SK-N-SH (cell line): Measurements from ENCODE around the gene NECAB2. TPM values are rescaled to one million over a fixed set of nuclear protein-coding genes. Genes with fewer than 3 reads are reported as not detected.

Experiments
- CTCF ChIA-PET: fragments of 300-600, 350-600 bp; formaldehyde crosslinking; extraction: SDS; loops from one replicate; lab custom pipeline; 2021; lab: Yijun Ruan, JAX
- POLR2A ChIA-PET: fragments of 350-600 bp; sonication (Branson Sonifier 250); formaldehyde crosslinking; extraction: SDS; loops from one replicate; lab custom pipeline; 2020; ENCODE audit warnings: antibody characterized with exemption, inconsistent platforms; lab: Yijun Ruan, JAX
- DNase-seq: peaks from one replicate; pipeline ENCODE4 v3.0.0; 2012
- H2AFZ ChIP-seq: fragments of 200-600 bp; sonication (generic); 2 replicates; pipeline ENCODE4 v1.8.1; 2016; ENCODE audit warnings: antibody characterized with exemption, mild to moderate bottlenecking, low read depth
- H3F3A ChIP-seq: fragments of 200-600 bp; sonication (generic); replicated peaks from 2 replicates; pipeline ENCODE3; 2016; ENCODE audit warnings: antibody characterized with exemption, mild to moderate bottlenecking; ENCODE audit not compliant: insufficient read depth
- H3K27ac ChIP-seq, 2 experiments: fragments of 200-500 bp in 1 of 2; fragments of 200-600 bp in 1 of 2; sonication (Bioruptor generic) in 1 of 2; sonication (generic), shearing (Covaris generic) in 1 of 2; 2 replicates each; pipeline versions ENCODE4 v1.5.1 to v1.6.1; 2014 to 2016; ENCODE audit warnings: low read depth in 2 of 2, inconsistent platforms in 1 of 2, low read length in 1 of 2, mild to moderate bottlenecking in 1 of 2, mixed read lengths in 1 of 2
- H3K27me3 ChIP-seq: fragments of 200-600 bp; sonication (generic), shearing (Covaris generic); 2 replicates; pipeline ENCODE4 v1.6.1; 2016; ENCODE audit warnings: mixed run types; ENCODE audit not compliant: insufficient read depth
- H3K36me3 ChIP-seq, 2 experiments: fragments of 200-500 bp in 1 of 2; fragments of 200-600 bp in 1 of 2; sonication (Bioruptor generic) in 1 of 2; sonication (generic) in 1 of 2; replicated peaks in 1 of 2; 2 replicates each; pipeline versions ENCODE3 to v1.5.1; 2014 to 2016; ENCODE audit warnings: low read length in 1 of 2, mild to moderate bottlenecking in 1 of 2; ENCODE audit not compliant: insufficient read depth in 2 of 2, control insufficient read depth in 1 of 2
- H3K4me1 ChIP-seq, 2 experiments: fragments of 200-500 bp in 1 of 2; fragments of 200-600 bp in 1 of 2; sonication (Bioruptor generic) in 1 of 2; sonication (generic), shearing (Covaris generic) in 1 of 2; 2 replicates each; pipeline versions ENCODE4 v1.5.1 to v1.6.1; 2014 to 2016; ENCODE audit warnings: low read depth in 1 of 2, low read length in 1 of 2, mixed run types in 1 of 2; ENCODE audit not compliant: insufficient read depth in 2 of 2, control insufficient read depth in 1 of 2
- H3K4me2 ChIP-seq: fragments of 200-600 bp; sonication (generic), shearing (Covaris generic); 2 replicates; pipeline ENCODE4 v1.6.1; 2017; ENCODE audit warnings: mixed run types
- H3K4me3 ChIP-seq, 2 experiments: fragments of 200-500 bp in 1 of 2; fragments of 200-600 bp in 1 of 2; sonication (Bioruptor generic) in 1 of 2; sonication (generic), shearing (Covaris generic) in 1 of 2; 2 replicates each; pipeline versions ENCODE4 v1.5.1 to v1.8.1; 2014 to 2016; ENCODE audit warnings: low read depth in 2 of 2, inconsistent platforms in 1 of 2, low read length in 1 of 2, mild to moderate bottlenecking in 1 of 2, mixed read lengths in 1 of 2, moderate library complexity in 1 of 2
- H3K79me2 ChIP-seq: fragments of 200-600 bp; sonication (generic); 2 replicates; pipeline ENCODE4 v1.8.1; 2017; ENCODE audit warnings: mild to moderate bottlenecking; ENCODE audit not compliant: insufficient read depth
- H3K9ac ChIP-seq: fragments of 200-600 bp; sonication (generic); 2 replicates; pipeline ENCODE4 v1.6.1; 2017; ENCODE audit warnings: mixed run types
- H3K9me2 ChIP-seq: fragments of 200-600 bp; sonication (generic); 2 replicates; pipeline ENCODE4 v1.6.1; 2017; ENCODE audit warnings: mixed run types
- H3K9me3 ChIP-seq: fragments of 200-600 bp; sonication (generic); 2 replicates; pipeline ENCODE4 v1.6.1; 2017; ENCODE audit warnings: mixed run types, mild to moderate bottlenecking, moderate library complexity
- H4K20me1 ChIP-seq: fragments of 200-600 bp; sonication (generic); 2 replicates; pipeline ENCODE4 v1.6.1; 2017; ENCODE audit warnings: mild to moderate bottlenecking, mixed run types; ENCODE audit not compliant: insufficient read depth
- FOXJ3 ChIP-seq: sonication (generic); formaldehyde crosslinking; IDR thresholded peaks from 2 replicates; pipeline ENCODE4 v1.5.1; 2020; ENCODE audit warnings: mild to moderate bottlenecking, missing genetic modification reagents
- JUND ChIP-seq: IDR thresholded peaks from 2 replicates; pipeline ENCODE4 v1.4.0; 2012
- NFIC ChIP-seq: IDR thresholded peaks from 2 replicates; pipeline ENCODE4 v1.4.0; 2012; ENCODE audit warnings: borderline replicate concordance
- POLR2AphosphoS5 ChIP-seq: IDR thresholded peaks from 2 replicates; pipeline ENCODE4 v1.6.1; 2012; ENCODE audit warnings: low read depth, low read length
- RXRA ChIP-seq: IDR thresholded peaks from 2 replicates; pipeline ENCODE4 v1.4.0; 2012; ENCODE audit warnings: low read depth, mild to moderate bottlenecking, borderline replicate concordance
- SIN3A ChIP-seq: IDR thresholded peaks from 2 replicates; pipeline ENCODE4 v1.6.1; 2012; ENCODE audit warnings: low read depth, mild to moderate bottlenecking, low read length, moderate library complexity, borderline replicate concordance
- SMC3 ChIP-seq: IDR thresholded peaks from 2 replicates; pipeline ENCODE4 v1.6.1; 2012; ENCODE audit warnings: low read depth, low read length, improper control_type of control experiment
- TCF12 ChIP-seq: IDR thresholded peaks from 2 replicates; pipeline ENCODE4 v1.4.0; 2012
- TEAD4 ChIP-seq: IDR thresholded peaks from 2 replicates; pipeline ENCODE4 v1.4.0; 2012; ENCODE audit warnings: mild to moderate bottlenecking, borderline replicate concordance; ENCODE audit not compliant: insufficient read depth
- WGBS: methylation state at CpG from one replicate; pipeline ENCODE4 v1.1.6; 2017; ENCODE audit warnings: low lambda C conversion rate; 5-methylcytosine and 5-hydroxymethylcytosine counted together
- polyA plus RNA-seq, 3 experiments: library from polyadenylated mRNA; depleted of rRNA; stranded (reverse); fragments of >200 nt; gene quantifications; 2 replicates each; pipeline ENCODE4 v1.2.3, GENCODE V29; 2012
- TF ChIP-seq, protein P1 (sequence below): IDR thresholded peaks from 2 replicates; pipeline ENCODE4 v1.4.0; 2012; ENCODE audit warnings: low read depth, borderline replicate concordance
- TF ChIP-seq, protein P2 (sequence below): IDR thresholded peaks from 2 replicates; pipeline ENCODE4 v1.4.0; 2012; ENCODE audit warnings: low read depth
- TF ChIP-seq, protein P3 (sequence below): fragments of 150-350 bp; IDR thresholded peaks from 2 replicates; pipeline ENCODE4 v1.6.1; 2016; ENCODE audit warnings: mild to moderate bottlenecking, low read depth, low read length
- TF ChIP-seq, protein P4 (sequence below): IDR thresholded peaks from 2 replicates; pipeline ENCODE4 v1.4.0; 2012; ENCODE audit warnings: low read depth, borderline replicate concordance

The NECAB2 gene
- polyA plus RNA-seq, 1 of the 3 experiments (the other 2 are of a cell fraction): 0.58 TPM

DNA sequence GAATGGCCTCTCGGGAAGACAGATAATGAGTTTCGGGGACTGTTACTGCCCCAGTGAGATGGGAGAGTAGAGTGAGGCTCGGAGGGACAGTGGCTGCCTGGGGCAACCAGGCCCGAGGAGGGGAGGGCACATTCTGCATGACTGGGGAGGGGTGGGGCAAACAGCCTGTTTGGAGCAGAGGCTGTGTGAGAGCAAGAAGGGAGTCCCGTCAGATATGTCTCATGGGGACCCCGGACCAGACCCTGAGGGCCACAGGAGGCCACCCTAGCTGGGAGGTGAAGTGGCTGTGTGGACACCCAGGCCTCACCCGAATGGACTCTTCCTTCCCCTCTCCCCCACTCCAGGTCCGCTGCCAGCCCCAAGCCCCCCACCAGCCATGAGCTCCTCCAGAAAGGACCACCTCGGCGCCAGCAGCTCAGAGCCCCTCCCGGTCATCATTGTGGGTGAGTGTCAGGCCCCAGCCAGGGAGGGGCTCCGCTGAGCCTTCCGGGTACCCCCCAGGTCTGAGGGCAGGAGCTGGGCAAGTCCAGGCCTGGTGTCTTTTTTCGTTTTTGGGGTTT lies 10.7 kb upstream of the NECAB2 start:
- Histone ChIP-seq H3K9ac (no peak overlapping the region), H2AFZ (no peak overlapping the region), H3K27ac (no peak overlapping the region), H4K20me1 (peaks cover 11% of the 10 kb centered on the region; the same call in 1 of the 2 replicates), H3K9me3 (no peaks in the 10 kb centered on the region), H3K79me2 (no peaks in the 10 kb centered on the region), H3K36me3 (peaks cover 4 to 9% of the 10 kb centered on the region in 2 experiments), H3K4me2 (no peak overlapping the region), H3K4me1 (peaks cover 9 to 31% of the 10 kb centered on the region in 2 experiments; a peak in 2 of 4 replicates), H3K27me3 (no peaks in the 10 kb centered on the region), H3F3A (peaks cover 3% of the 10 kb centered on the region), H3K4me3 (no peak overlapping the region), H3K9me2 (no peaks in the 10 kb centered on the region)
- TF ChIP-seq, protein P1, sequence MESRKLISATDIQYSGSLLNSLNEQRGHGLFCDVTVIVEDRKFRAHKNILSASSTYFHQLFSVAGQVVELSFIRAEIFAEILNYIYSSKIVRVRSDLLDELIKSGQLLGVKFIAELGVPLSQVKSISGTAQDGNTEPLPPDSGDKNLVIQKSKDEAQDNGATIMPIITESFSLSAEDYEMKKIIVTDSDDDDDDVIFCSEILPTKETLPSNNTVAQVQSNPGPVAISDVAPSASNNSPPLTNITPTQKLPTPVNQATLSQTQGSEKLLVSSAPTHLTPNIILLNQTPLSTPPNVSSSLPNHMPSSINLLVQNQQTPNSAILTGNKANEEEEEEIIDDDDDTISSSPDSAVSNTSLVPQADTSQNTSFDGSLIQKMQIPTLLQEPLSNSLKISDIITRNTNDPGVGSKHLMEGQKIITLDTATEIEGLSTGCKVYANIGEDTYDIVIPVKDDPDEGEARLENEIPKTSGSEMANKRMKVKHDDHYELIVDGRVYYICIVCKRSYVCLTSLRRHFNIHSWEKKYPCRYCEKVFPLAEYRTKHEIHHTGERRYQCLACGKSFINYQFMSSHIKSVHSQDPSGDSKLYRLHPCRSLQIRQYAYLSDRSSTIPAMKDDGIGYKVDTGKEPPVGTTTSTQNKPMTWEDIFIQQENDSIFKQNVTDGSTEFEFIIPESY: no peak
- TF ChIP-seq, protein P2, sequence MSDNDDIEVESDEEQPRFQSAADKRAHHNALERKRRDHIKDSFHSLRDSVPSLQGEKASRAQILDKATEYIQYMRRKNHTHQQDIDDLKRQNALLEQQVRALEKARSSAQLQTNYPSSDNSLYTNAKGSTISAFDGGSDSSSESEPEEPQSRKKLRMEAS: no peak
- TF ChIP-seq FOXJ3 (CRISPR knock-in tag): no peak
- TF ChIP-seq, protein P3, sequence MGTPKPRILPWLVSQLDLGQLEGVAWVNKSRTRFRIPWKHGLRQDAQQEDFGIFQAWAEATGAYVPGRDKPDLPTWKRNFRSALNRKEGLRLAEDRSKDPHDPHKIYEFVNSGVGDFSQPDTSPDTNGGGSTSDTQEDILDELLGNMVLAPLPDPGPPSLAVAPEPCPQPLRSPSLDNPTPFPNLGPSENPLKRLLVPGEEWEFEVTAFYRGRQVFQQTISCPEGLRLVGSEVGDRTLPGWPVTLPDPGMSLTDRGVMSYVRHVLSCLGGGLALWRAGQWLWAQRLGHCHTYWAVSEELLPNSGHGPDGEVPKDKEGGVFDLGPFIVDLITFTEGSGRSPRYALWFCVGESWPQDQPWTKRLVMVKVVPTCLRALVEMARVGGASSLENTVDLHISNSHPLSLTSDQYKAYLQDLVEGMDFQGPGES: no peak
- TF ChIP-seq, protein P4, sequence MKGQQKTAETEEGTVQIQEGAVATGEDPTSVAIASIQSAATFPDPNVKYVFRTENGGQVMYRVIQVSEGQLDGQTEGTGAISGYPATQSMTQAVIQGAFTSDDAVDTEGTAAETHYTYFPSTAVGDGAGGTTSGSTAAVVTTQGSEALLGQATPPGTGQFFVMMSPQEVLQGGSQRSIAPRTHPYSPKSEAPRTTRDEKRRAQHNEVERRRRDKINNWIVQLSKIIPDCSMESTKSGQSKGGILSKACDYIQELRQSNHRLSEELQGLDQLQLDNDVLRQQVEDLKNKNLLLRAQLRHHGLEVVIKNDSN: no peak
- no peak for TF ChIP-seq JUND
- no peak for TF ChIP-seq SIN3A
- no peak for TF ChIP-seq SMC3
- no peak for TF ChIP-seq RXRA
- TF ChIP-seq TEAD4: no peak
- no peak for TF ChIP-seq NFIC
- TF ChIP-seq TCF12: no peak
- TF ChIP-seq POLR2AphosphoS5: no peak
- no peak for DNase-seq
- POLR2A ChIA-PET: interaction anchor here (0.6 to 1.1 kb wide), 2 partner anchors 159 to 229 kb away, joined by 3 read pairs; partner anchors contain the start of genes MBTPS1 and TAF1C
- CTCF ChIA-PET: interaction anchor here (0.6 to 14.6 kb wide), 57 partner anchors 9 to 1013 kb away, joined by 3 to 470 read pairs (median 5); partner anchors contain the start of genes DNAAF1, HSDL1, NECAB2 and SLC38A8
- WGBS: 94% methylated on average over 12 of the region's 14 CpGs
